K562 (cell line): ENCODE measurements around the gene ZNF594. TPM values are rescaled to one million over a fixed set of nuclear protein-coding genes. Genes with fewer than 3 reads are reported as not detected.
"Not testable (repeated sequence)": the region's sequence is repeated elsewhere in the genome, so short reads cannot be mapped to it uniquely, and the experiment has no call there.

Experiments used
- ATAC-seq: fragments of 200-7000 bp; cut with Tn5 transposase; 3 replicates; pipeline ENCODE4 v1.9.1; 2020; ENCODE audit warnings: moderate library complexity
- BruUV-seq: library from RNA; stranded (reverse); fragments of 400-500 nt; replicated peaks from 2 replicates; lab custom pipeline; 2021; lab: Mats Ljungman, UMichigan
- CTCF ChIA-PET: fragments of 300-600 bp; formaldehyde crosslinking; extraction: SDS; loops from one replicate; lab custom pipeline; 2021; ENCODE audit warnings: low intra/inter-chr PET ratio; lab: Yijun Ruan, JAX
- POLR2A ChIA-PET: fragments of 300-600, 350-650 bp; sonication (Branson Sonifier 250); formaldehyde crosslinking; extraction: SDS; loops from one replicate; lab custom pipeline; 2021; ENCODE audit warnings: antibody characterized with exemption, inconsistent platforms; lab: Yijun Ruan, JAX
- DNase-seq, 4 experiments: peaks; one replicate each; pipeline versions ENCODE4 v3.0.0 to v3.0.0-alpha.2; 2011 to 2018; ENCODE audit warnings: low spot score in 3 of 4, mixed read lengths in 3 of 4; ENCODE audit errors: extremely low read depth in 1 of 4
- FAIRE-seq: peaks from 2 replicates; lab custom pipeline; 2011; peaks lifted over from hg19 to GRCh38; lab: Jason Lieb, UNC
- H2AFZ ChIP-seq: 2 replicates; pipeline ENCODE4 v1.6.0; 2011; ENCODE audit warnings: low read depth, low read length, control low read depth, inconsistent platforms
- H3K27ac ChIP-seq: fragments of 200-600 bp; 3 replicates; pipeline ENCODE4 v1.8.0; 2011; ENCODE audit warnings: low read depth, mild to moderate bottlenecking, control low read depth, inconsistent platforms, low read length, moderate library complexity, mixed read lengths; ENCODE audit errors: extremely low read depth
- H3K27me3 ChIP-seq, 2 experiments: fragments of 300-600 bp in 1 of 2; 2 replicates in 1 of 2; 3 replicates in 1 of 2; pipeline versions ENCODE4 v1.6.0 to v1.8.0; 2011; ENCODE audit warnings: inconsistent platforms in 2 of 2, low read length in 2 of 2, mild to moderate bottlenecking in 1 of 2, mixed read lengths in 1 of 2, moderate library complexity in 1 of 2; ENCODE audit not compliant: control insufficient read depth in 2 of 2, insufficient read depth in 2 of 2
- H3K36me3 ChIP-seq: fragments of 300-600 bp; 3 replicates; pipeline ENCODE4 v1.8.0; 2011; ENCODE audit warnings: mild to moderate bottlenecking, low read length, inconsistent platforms; ENCODE audit not compliant: control insufficient read depth, insufficient read depth
- H3K4me1 ChIP-seq, 2 experiments: fragments of 200-600 bp in 1 of 2; replicated peaks in 1 of 2; 2 replicates in 1 of 2; 3 replicates in 1 of 2; pipeline versions ENCODE4 v1.5.1 to v1.8.0; 2011; ENCODE audit warnings: inconsistent platforms in 2 of 2, low read length in 2 of 2, mild to moderate bottlenecking in 1 of 2, mixed read lengths in 1 of 2, moderate library complexity in 1 of 2; ENCODE audit not compliant: control insufficient read depth in 2 of 2, insufficient read depth in 2 of 2
- H3K4me2 ChIP-seq: 2 replicates; pipeline ENCODE4 v1.6.1; 2011; ENCODE audit warnings: low read length, control low read depth, inconsistent platforms, mixed read lengths; ENCODE audit not compliant: insufficient read depth
- H3K4me3 ChIP-seq: fragments of 200-600 bp; sonication (generic), shearing (Covaris generic); 2 replicates; pipeline ENCODE4 v1.5.1; 2016; ENCODE audit warnings: control low read depth, inconsistent platforms
- H3K79me2 ChIP-seq: fragments of 200-600 bp; 3 replicates; pipeline ENCODE4 v1.8.0; 2011; ENCODE audit warnings: low read length, inconsistent platforms; ENCODE audit not compliant: control insufficient read depth, insufficient read depth
- H3K9ac ChIP-seq, 2 experiments: 2 replicates each; pipeline versions ENCODE4 v1.6.0 to v1.6.1; 2011; ENCODE audit warnings: low read depth in 2 of 2, low read length in 2 of 2, control low read depth in 1 of 2, inconsistent platforms in 1 of 2, mild to moderate bottlenecking in 1 of 2, mixed read lengths in 1 of 2; ENCODE audit not compliant: insufficient read depth in 1 of 2
- H3K9me1 ChIP-seq: one replicate; pipeline ENCODE4 v1.6.0; 2011; ENCODE audit warnings: inconsistent platforms, mild to moderate bottlenecking, low read length, moderate library complexity; ENCODE audit not compliant: control insufficient read depth, insufficient read depth
- H3K9me3 ChIP-seq: replicated peaks from 2 replicates; pipeline ENCODE4 v1.5.1; 2011; ENCODE audit warnings: low read depth, low read length, inconsistent platforms; ENCODE audit not compliant: control insufficient read depth, insufficient read depth
- H4K20me1 ChIP-seq: replicated peaks from 2 replicates; pipeline ENCODE4 v1.6.1; 2011; ENCODE audit warnings: low read length, inconsistent platforms, mixed read lengths; ENCODE audit not compliant: control insufficient read depth, insufficient read depth
- WGBS: fragments of 100-300 bp; shearing (Covaris generic); methylation state at CpG from one replicate; pipeline ENCODE4 v1.1.6; 2016; ENCODE audit warnings: low coverage, mixed read lengths; ENCODE audit not compliant: insufficient coverage; ENCODE audit errors: missing lambda C conversion rate; 5-methylcytosine and 5-hydroxymethylcytosine counted together
- in situ Hi-C: fragments of 300-500 bp; cut with MboI; formaldehyde crosslinking; loops from 4 replicates; pipeline ENCODE4 v1.15.0; 2018; ENCODE audit warnings: inconsistent platforms, mixed read lengths
- intact Hi-C: fragments of 100-400 bp; cut with micrococcal nuclease; formaldehyde crosslinking; loops from 2 replicates; pipeline ENCODE4 v1.14.2; 2022
- polyA plus RNA-seq, 8 experiments: library from polyadenylated mRNA; depleted of rRNA in 4 of 8; stranded (reverse) in 5 of 8; unstranded in 3 of 8; fragments of >200 nt; fragmentation: Nextera tagmentation in 2 of 8; fragmentation: Illumina TruSeq in 1 of 8; extraction: Ambion mirVana in 2 of 8; extraction: Trizol in 1 of 8; gene quantifications; 2 replicates each; pipeline versions ENCODE4 v1.2.1 to v1.2.3, GENCODE V29; 2011 to 2014; ENCODE audit warnings: inconsistent platforms in 1 of 8, missing spikeins in 1 of 8
- total RNA-seq, 7 experiments: library from RNA; depleted of rRNA in 6 of 7; stranded (reverse); fragments of >200 nt in 6 of 7; fragmentation: Illumina TruSeq in 2 of 7; extraction: Trizol in 2 of 7; gene quantifications; 2 replicates each; pipeline versions ENCODE4 v1.2.1 to v1.2.3, GENCODE V29; 2011 to 2021; ENCODE audit warnings: low replicate concordance in 1 of 7

Gene ZNF594
- total and polyA plus RNA-seq, 9 of the 15 experiments (the other 6 are each of a cell fraction or from before 2014, with no cell fraction given), result 0.24 to 4.7 (median 2.6) TPM

GRCh38 chr17:5161793-5162192, 29.9 kb downstream of the ZNF594 start:
- ATAC-seq, CTCF ChIA-PET, H3K27me3 ChIP-seq, DNase-seq, in situ Hi-C loops, H3K27ac ChIP-seq, BruUV-seq, H3K4me1 ChIP-seq, H3K4me2 ChIP-seq, H3K9me1 ChIP-seq, H3K36me3 ChIP-seq, H3K9ac ChIP-seq, intact Hi-C loops, H2AFZ ChIP-seq, H3K4me3 ChIP-seq, H3K9me3 ChIP-seq, H3K79me2 ChIP-seq, H4K20me1 ChIP-seq, FAIRE-seq, POLR2A ChIA-PET: not testable (repeated sequence)
- 20% methylated on average over 2 of the region's 3 CpGs for WGBS

GRCh38 chr17:5160702-5161101, 31.0 kb downstream of the ZNF594 start:
- H3K27me3 ChIP-seq, FAIRE-seq, BruUV-seq, H4K20me1 ChIP-seq, CTCF ChIA-PET, H3K4me2 ChIP-seq, H3K9me3 ChIP-seq, H2AFZ ChIP-seq, H3K9ac ChIP-seq, intact Hi-C loops, H3K79me2 ChIP-seq, POLR2A ChIA-PET, in situ Hi-C loops, H3K27ac ChIP-seq, H3K4me3 ChIP-seq, H3K9me1 ChIP-seq, ATAC-seq, DNase-seq, H3K4me1 ChIP-seq, H3K36me3 ChIP-seq: not testable (repeated sequence)
- no CpG with 5 or more reads among the region's 1 CpG for WGBS

- H3K9ac ChIP-seq, POLR2A ChIA-PET, H3K9me3 ChIP-seq, ATAC-seq, intact Hi-C loops, BruUV-seq, H3K36me3 ChIP-seq, H3K79me2 ChIP-seq, FAIRE-seq, H2AFZ ChIP-seq, H3K27ac ChIP-seq, DNase-seq, H3K9me1 ChIP-seq, H3K4me2 ChIP-seq, in situ Hi-C loops, H3K4me1 ChIP-seq, CTCF ChIA-PET, H4K20me1 ChIP-seq, H3K4me3 ChIP-seq, H3K27me3 ChIP-seq: not testable (repeated sequence)
- 0% methylated on average over 1 of the region's 1 CpG for WGBS
Observed at GRCh38 chr17:5146122-5146521, 45.5 kb downstream of the ZNF594 start.

GRCh38 chr17:5142877-5143276, 48.8 kb downstream of the ZNF594 start:
- in situ Hi-C loops, H3K4me3 ChIP-seq, H3K4me2 ChIP-seq, CTCF ChIA-PET, H3K4me1 ChIP-seq, H2AFZ ChIP-seq, H3K36me3 ChIP-seq, H3K27ac ChIP-seq, H3K27me3 ChIP-seq, H4K20me1 ChIP-seq, H3K79me2 ChIP-seq, FAIRE-seq, BruUV-seq, ATAC-seq, H3K9me3 ChIP-seq, DNase-seq, intact Hi-C loops, POLR2A ChIA-PET, H3K9me1 ChIP-seq, H3K9ac ChIP-seq: not testable (repeated sequence)
- 0% methylated on average over 8 of the region's 18 CpGs for WGBS
